HUES6 (cell line): Measurements from ENCODE around the gene IQCK.
"Not testable (repeated sequence)": the region's sequence is repeated elsewhere in the genome, so short reads cannot be mapped to it uniquely, and the experiment has no call there.

Experiments used
- H3K27ac ChIP-seq: 2 replicates; pipeline ENCODE4 v1.7.0; 2013; ENCODE audit warnings: low read depth, mild to moderate bottlenecking, low read length, inconsistent platforms
- H3K27me3 ChIP-seq: 2 replicates; pipeline ENCODE4 v1.6.1; 2013; ENCODE audit warnings: low read length; ENCODE audit not compliant: control insufficient read depth, insufficient read depth
- H3K36me3 ChIP-seq: 2 replicates; pipeline ENCODE4 v1.6.1; 2013; ENCODE audit warnings: low read length; ENCODE audit not compliant: control insufficient read depth, insufficient read depth
- H3K4me1 ChIP-seq: 2 replicates; pipeline ENCODE4 v1.6.1; 2013; ENCODE audit warnings: low read length; ENCODE audit not compliant: control insufficient read depth, insufficient read depth
- H3K4me3 ChIP-seq: 2 replicates; pipeline ENCODE4 v1.5.1; 2013; ENCODE audit warnings: low read depth, low read length
- H3K9ac ChIP-seq: one replicate; pipeline ENCODE4 v1.6.1; 2013; ENCODE audit warnings: mild to moderate bottlenecking, low read length
- H3K9me3 ChIP-seq: 2 replicates; pipeline ENCODE4 v1.6.1; 2013; ENCODE audit warnings: low read depth, low read length; ENCODE audit not compliant: control insufficient read depth, insufficient read depth

Gene IQCK, protein sequence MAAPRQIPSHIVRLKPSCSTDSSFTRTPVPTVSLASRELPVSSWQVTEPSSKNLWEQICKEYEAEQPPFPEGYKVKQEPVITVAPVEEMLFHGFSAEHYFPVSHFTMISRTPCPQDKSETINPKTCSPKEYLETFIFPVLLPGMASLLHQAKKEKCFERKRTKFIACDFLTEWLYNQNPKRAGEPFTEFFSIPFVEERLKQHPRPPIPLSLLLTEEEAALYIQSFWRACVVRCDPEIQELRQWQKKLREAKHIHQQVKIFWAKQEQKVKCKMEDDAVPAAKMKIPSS

DNA sequence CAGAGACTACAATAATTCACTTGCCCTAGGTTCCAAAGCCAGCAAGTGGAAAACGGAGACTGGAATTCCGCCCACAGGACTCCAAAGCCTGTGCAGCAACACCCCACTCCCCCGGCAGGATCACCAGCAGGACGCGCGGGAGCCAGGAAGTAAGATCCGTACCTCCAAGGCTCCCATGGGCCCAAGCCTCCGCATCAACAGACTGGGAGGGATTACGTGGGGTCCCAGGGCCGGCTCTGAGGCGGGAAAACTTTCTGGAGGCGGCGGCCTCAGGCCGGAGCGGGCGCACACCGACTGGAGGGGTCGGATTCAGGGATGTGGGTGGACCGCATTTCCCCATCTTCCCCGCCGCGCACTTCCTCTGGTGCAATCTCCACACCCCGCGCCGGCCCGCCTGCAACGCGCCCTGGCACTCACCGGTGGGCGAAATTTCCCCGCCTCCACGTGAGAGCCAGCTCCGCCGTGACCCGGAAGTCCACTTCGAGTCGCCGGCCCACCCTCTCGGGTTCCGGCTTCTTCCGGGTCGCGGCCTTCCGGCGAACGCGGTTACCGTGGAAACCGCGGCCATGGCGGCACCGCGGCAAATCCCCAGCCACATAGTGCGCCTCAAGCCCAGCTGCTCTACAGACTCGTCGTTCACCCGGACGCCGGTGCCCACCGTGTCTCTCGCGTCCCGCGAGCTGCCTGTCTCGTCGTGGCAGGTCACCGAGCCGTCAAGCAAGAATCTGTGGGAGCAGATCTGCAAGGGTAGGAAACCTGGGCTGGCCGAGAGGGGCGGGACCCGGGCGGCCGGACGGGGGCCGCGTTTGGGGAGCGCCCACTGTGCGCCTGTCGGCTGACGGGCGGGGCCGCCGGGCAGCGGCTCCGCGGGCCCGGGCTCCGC lies at the start of gene IQCK, which contains the start of gene KNOP1:
Gene IQCK (plus strand): TSS at position 531 of the 883 bp plus-strand sequence. CDS start 36 bp downstream, at position 567.
Gene KNOP1 (minus strand): TSS at position 487 of the 883 bp plus-strand sequence. CDS start 3,192 bp downstream, outside the sequence.
- peak within 1 kb of the TSS; percentile 88 for H3K9ac ChIP-seq
- H3K27ac ChIP-seq: peak within 1 kb of the TSS; percentile 89
- H3K4me3 ChIP-seq: peak within 1 kb of the TSS; percentile 93
- no peaks in the 10 kb centered on the region for H3K27me3 ChIP-seq
- peaks cover 12% of the 10 kb centered on the region for H3K4me1 ChIP-seq
- no peaks in the 10 kb centered on the region for H3K9me3 ChIP-seq
- peaks cover 28% of the 10 kb centered on the region for H3K36me3 ChIP-seq

DNA sequence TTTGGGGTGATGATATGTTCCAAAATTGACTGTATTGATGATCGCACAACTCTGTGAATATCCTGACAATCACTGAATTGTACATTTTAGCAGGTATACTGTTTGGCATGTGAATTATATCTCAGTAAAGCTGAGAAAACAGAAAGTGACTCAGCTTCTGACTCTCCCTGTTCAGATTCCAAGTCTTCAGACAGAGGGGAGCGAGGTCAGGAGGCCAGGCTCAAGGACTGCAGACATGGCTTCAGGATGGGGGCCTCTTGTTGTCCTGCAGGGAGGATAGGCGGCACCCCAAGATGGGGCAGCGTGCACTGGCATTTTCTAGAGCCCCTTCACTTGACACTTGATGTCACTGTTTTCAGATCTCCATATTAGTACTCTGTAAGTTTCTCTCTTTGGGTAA lies 45.7 kb upstream of the IQCK start:
- Histone ChIP-seq H3K27ac (no peak overlapping the region), H3K9me3 (no peaks in the 10 kb centered on the region), H3K4me3 (no peak overlapping the region), H3K36me3 (peaks cover 36% of the 10 kb centered on the region), H3K4me1 (no peaks in the 10 kb centered on the region), H3K9ac (no peak overlapping the region), H3K27me3 (no peaks in the 10 kb centered on the region)

DNA sequence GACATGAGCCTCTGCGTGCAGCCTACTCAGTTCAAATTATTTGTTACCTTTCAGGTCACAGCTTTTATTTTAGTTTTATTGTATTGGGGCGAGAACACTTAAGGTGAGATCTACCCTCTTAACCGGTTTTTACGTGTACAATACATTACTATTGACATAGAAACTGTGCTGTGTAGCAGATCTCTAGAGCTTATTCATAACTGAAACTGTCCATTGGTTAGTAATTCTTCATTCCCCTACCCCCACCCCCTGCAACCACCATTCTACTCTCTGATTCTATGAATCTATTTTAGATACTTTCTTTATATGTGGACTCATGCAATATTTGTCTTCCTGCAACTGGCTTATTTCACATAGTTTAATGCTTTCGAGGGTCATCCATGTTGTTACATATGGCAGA lies 43.6 kb upstream of the IQCK start:
- no peak overlapping the region for H3K9ac ChIP-seq
- peaks cover 27% of the 10 kb centered on the region for H3K36me3 ChIP-seq
- H3K4me3 ChIP-seq: no peak overlapping the region
- H3K27me3 ChIP-seq: no peaks in the 10 kb centered on the region
- H3K27ac ChIP-seq: no peak overlapping the region
- H3K9me3 ChIP-seq: no peaks in the 10 kb centered on the region
- H3K4me1 ChIP-seq: no peaks in the 10 kb centered on the region

DNA sequence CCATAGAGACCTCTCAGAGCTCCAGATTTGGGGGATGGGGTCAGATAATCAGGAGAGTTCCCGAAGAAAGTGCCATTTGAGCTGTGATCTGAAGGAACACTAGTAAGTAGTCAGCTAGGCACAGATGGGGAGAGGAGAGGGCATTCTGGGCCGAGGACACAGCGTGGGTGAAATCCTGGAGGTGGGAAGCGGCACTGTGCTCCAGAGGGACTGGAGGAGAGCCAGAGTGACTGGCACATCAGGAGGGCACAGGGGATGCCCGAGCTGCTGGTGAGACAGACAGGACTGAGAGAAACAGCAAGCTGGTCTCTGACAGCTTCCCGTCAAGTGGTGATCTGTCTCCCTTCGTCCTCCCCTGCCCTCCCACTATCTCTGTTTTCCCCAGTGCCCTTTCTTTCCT lies 40.7 kb upstream of the IQCK start:
- no peak overlapping the region for H3K27ac ChIP-seq
- no peaks in the 10 kb centered on the region for H3K27me3 ChIP-seq
- H3K36me3 ChIP-seq: peaks cover 20% of the 10 kb centered on the region
- H3K4me1 ChIP-seq: no peaks in the 10 kb centered on the region
- no peak overlapping the region for H3K4me3 ChIP-seq
- H3K9ac ChIP-seq: no peak overlapping the region
- no peaks in the 10 kb centered on the region for H3K9me3 ChIP-seq

DNA sequence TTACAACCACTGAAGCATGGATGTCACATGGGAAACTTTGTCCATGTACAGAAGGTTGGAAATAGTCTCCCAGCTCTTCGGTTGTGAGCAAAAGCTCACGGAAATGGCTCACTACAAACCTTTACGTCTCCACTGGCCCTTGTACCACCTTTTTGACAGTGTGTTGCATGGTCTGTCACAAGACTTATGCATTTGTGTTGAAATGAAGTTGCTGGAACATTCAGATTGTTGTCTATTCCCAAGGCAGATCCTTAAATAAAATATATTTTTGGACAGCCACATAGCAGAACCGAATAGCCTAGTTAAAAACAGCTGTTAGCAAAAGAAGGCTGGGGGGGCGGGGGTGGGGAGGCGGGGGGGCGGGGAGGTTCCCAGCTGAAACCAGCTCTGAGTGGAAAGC lies 39.3 kb upstream of the IQCK start:
- no peaks in the 10 kb centered on the region for H3K4me1 ChIP-seq
- no peak overlapping the region for H3K9ac ChIP-seq
- H3K9me3 ChIP-seq: no peaks in the 10 kb centered on the region
- peaks cover 33% of the 10 kb centered on the region for H3K36me3 ChIP-seq
- H3K4me3 ChIP-seq: no peak overlapping the region
- no peak overlapping the region for H3K27ac ChIP-seq
- H3K27me3 ChIP-seq: no peaks in the 10 kb centered on the region

DNA sequence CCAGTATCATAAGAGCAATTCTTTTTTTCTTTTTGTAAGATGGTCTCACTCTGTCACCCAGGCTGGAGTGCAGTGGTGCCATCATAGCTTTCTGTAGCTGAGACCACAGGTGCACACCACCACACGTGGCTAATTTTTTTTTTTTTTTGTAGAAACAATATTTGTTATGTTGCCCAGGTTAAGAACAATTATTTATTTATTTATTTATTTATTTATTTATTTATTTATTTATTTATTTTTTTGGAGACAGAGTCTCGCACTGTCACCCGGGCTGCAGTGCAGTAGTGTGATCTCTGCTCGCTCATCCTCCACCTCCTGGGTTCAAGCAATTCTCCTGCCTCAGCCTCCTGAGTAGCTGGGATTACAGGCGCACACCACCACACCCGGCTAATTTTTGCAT lies 38.8 kb upstream of the IQCK start:
- not testable (repeated sequence) for H3K9ac ChIP-seq, H3K9me3 ChIP-seq, H3K27ac ChIP-seq, H3K4me1 ChIP-seq, H3K27me3 ChIP-seq, H3K4me3 ChIP-seq
- peaks cover 37% of the 10 kb centered on the region for H3K36me3 ChIP-seq

DNA sequence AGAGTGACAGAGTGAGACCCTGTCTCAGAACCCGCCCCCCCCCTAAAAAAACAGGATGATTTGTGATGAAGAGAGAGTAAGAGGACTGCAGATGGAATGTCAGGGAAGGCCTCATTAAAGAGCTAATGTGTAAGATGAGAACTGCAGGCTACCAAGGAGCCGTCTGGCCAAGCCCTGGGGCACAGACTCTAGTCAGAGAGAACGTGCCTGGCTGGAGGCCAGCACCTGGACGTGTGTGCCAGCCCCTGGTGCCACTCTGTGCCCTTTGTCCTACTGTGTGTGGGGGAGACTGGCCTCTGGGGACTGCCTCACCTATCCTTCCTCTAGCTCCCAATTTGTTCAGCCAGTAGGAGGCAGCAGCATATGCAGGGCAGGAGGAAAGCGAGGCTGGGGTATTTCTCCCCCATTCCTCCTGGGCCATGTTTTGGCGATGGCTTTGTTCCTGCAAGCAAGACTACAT lies 37.2 kb upstream of the IQCK start:
- no peaks in the 10 kb centered on the region for H3K27me3 ChIP-seq

DNA sequence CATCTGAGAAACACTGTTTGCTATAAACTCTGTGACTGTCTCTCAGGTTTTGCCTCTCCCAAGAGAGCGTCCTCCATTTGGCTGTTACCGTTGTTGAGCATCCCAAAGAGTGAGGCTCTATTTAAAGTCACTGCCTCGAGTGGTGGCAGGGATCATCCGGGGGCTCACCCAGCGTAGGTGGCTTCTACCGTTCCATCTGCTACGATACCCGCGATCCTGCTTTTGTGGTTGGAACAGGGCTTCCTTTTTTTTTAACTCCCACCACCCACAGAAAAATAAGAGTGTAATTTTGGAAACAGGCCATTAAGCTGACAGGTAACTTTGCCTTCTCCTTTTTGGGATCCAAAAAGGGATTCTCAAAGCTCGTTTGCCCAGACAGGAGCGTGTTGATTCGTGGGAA lies 36.4 kb upstream of the IQCK start:
- Histone ChIP-seq H3K27ac (no peak overlapping the region), H3K36me3 (peaks cover 44% of the 10 kb centered on the region), H3K4me3 (no peak overlapping the region), H3K9ac (no peak overlapping the region), H3K4me1 (no peaks in the 10 kb centered on the region), H3K9me3 (no peaks in the 10 kb centered on the region), H3K27me3 (no peaks in the 10 kb centered on the region)

More for the DNA sequence above, 37.2 kb upstream of the IQCK start:
- Histone ChIP-seq H3K9me3 (no peaks in the 10 kb centered on the region), H3K36me3 (peaks cover 43% of the 10 kb centered on the region), H3K4me3 (no peak overlapping the region), H3K9ac (no peak overlapping the region), H3K4me1 (no peaks in the 10 kb centered on the region), H3K27ac (no peak overlapping the region)

DNA sequence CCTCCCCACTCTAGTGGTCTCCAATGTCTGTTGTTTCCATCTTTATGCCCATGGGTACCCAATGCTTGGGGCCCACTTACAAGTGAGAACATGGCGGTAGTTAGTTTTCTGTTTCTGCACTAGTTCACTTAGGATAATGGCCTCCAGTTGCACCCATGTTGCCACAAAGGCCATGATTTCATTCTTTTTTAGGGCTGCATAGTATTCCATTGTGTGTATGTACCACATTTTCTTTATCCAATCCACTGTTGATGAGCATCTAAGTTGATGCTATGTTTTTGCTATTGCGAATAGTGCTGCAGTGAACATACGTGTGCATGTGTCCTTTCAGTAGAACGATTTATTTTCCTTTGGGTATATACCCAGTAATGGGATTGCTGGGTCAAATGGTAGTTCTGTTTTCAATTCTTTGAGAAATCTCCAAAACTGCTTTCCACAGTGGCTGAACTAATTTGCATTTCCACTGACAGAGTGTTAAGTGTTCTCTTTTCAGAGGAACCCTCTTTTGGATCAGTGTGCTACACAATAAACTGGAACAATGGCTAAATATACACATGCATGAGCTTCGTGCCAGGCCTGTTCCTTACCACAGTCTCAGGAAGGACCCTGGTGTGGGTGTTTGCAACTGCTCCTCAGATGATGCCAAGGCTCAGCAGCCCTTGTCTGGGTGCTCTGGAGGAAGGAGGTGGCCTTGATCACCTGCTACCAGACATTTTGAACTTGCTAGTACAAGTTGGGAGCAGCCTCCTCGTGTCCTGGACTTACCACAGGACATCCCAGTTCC lies 34.4 kb upstream of the IQCK start:
- peaks cover 48% of the 10 kb centered on the region for H3K36me3 ChIP-seq
- no peak overlapping the region for H3K4me3 ChIP-seq
- H3K9me3 ChIP-seq: no peaks in the 10 kb centered on the region

DNA sequence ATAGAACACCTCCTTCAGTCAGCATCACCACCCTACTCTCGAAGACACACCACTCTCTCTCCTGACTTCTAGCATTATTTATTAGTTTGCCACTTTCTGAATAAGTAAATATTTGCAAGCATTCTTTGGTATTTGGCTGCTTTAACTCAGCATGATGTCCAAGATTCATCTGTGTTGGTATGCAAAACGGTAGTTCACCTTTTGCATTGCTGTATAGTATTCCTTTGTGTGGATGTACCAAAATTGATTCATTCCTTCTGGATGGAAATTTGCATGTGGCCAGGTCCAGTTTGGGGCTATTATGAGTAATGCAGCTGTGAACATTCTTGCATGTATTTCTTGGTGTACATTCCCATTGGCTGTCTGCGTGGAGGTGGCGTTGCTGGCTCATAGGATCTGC lies 32.9 kb upstream of the IQCK start:
- Histone ChIP-seq H3K27ac (no peak overlapping the region), H3K4me1 (peaks cover 6% of the 10 kb centered on the region; the same call in 1 of the 2 replicates), H3K36me3 (peaks cover 50% of the 10 kb centered on the region), H3K4me3 (no peak overlapping the region), H3K27me3 (no peaks in the 10 kb centered on the region), H3K9me3 (no peaks in the 10 kb centered on the region), H3K9ac (no peak overlapping the region)

More for the DNA sequence above, 34.4 kb upstream of the IQCK start:
- no peak overlapping the region for H3K9ac ChIP-seq
- peaks cover 6% of the 10 kb centered on the region; the same call in 1 of the 2 replicates for H3K4me1 ChIP-seq
- H3K27ac ChIP-seq: no peak overlapping the region
- no peaks in the 10 kb centered on the region for H3K27me3 ChIP-seq
